KOPT-K1 (cell line): ENCODE data around the gene DGKZ.
"Not testable (repeated sequence)": the region's sequence is repeated elsewhere in the genome, so short reads cannot be mapped to it uniquely, and the experiment has no call there.

Experiments
- H3K27ac ChIP-seq: fragments of 200-600 bp; sonication (generic); 2 replicates; pipeline ENCODE4 v1.5.1; 2016; ENCODE audit warnings: antibody characterized with exemption, mild to moderate bottlenecking, low read depth, low read length; ENCODE audit not compliant: poor library complexity, severe bottlenecking
- H3K36me3 ChIP-seq: fragments of 200-600 bp; sonication (generic); 2 replicates; pipeline ENCODE4 v1.5.1; 2017; ENCODE audit warnings: antibody characterized with exemption, mild to moderate bottlenecking, low read length, moderate library complexity; ENCODE audit not compliant: insufficient read depth
- H3K9me3 ChIP-seq: fragments of 200-600 bp; sonication (generic); 2 replicates; pipeline ENCODE4 v1.5.1; 2017; ENCODE audit warnings: antibody characterized with exemption, low read length, mild to moderate bottlenecking; ENCODE audit not compliant: insufficient read depth, poor library complexity, severe bottlenecking

The DGKZ gene

DNA sequence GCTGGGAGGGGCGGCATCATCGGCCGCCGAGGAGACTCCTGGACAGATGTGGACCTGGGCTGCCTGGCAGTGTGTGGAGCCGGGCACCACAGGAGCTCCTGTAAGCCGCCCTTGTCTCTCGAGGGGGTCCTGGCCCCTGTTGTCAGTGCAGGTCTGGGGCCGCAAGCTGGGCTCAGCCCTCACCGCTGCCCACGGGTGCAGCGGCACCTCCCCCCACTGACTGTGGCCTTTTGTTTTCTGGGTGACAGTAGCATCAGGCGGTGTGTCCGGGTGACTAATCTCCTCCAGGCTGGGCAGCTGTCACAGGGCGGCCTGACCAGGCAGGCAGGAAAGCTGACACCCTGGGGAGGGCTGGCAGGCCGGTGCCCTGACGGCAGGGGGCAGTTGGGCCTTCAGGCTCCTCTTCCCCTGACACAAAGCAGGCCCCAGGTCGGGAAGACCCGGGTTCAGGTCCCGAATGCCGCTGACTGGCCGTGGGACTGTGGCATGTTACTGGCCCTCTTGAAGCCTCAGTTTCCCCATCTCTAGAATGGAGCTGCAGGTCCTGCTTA lies 16.3 kb downstream of the DGKZ start:
- H3K27ac ChIP-seq = peak overlapping the region; percentile 100
- peaks cover 56% of the 10 kb centered on the region for H3K36me3 ChIP-seq
- no peaks in the 10 kb centered on the region for H3K9me3 ChIP-seq

DNA sequence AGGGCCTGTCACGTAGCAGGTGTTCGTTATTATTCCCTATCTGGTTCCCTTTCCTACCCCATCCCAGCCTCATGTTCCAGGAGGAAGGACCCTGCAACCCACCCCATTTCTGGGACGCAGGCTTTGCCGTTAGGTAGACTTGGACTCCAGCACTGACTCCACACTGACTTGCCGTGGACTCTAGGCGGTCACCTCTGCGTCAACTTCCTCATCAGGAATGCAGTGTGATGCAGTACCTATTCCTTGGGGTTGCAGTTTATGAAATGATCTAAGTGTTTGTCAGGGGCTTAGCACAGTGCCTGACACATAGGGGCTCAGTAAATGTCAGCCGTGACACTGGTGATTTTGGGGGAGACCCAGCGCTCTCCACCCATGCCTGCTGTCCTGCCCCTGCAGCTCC lies 16.8 kb downstream of the DGKZ start:
- Histone ChIP-seq H3K27ac (no peak overlapping the region), H3K9me3 (no peaks in the 10 kb centered on the region), H3K36me3 (peaks cover 61% of the 10 kb centered on the region)

GRCh38 chr11:46364791-46365190 lies 17.5 kb downstream of the DGKZ start:
- Histone ChIP-seq H3K9me3 (no peaks in the 10 kb centered on the region), H3K36me3 (peaks cover 69% of the 10 kb centered on the region), H3K27ac (no peak overlapping the region)

- H3K9me3 ChIP-seq = no peaks in the 10 kb centered on the region
- H3K36me3 ChIP-seq = peaks cover 83% of the 10 kb centered on the region
- no peak overlapping the region for H3K27ac ChIP-seq
Measured at GRCh38 chr11:46366260-46366659, 19.0 kb downstream of the DGKZ start.

GRCh38 chr11:46366661-46367161 lies 19.4 kb downstream of the DGKZ start:
- Histone ChIP-seq H3K36me3 (peaks cover 87% of the 10 kb centered on the region), H3K9me3 (no peaks in the 10 kb centered on the region), H3K27ac (no peak overlapping the region)

DNA sequence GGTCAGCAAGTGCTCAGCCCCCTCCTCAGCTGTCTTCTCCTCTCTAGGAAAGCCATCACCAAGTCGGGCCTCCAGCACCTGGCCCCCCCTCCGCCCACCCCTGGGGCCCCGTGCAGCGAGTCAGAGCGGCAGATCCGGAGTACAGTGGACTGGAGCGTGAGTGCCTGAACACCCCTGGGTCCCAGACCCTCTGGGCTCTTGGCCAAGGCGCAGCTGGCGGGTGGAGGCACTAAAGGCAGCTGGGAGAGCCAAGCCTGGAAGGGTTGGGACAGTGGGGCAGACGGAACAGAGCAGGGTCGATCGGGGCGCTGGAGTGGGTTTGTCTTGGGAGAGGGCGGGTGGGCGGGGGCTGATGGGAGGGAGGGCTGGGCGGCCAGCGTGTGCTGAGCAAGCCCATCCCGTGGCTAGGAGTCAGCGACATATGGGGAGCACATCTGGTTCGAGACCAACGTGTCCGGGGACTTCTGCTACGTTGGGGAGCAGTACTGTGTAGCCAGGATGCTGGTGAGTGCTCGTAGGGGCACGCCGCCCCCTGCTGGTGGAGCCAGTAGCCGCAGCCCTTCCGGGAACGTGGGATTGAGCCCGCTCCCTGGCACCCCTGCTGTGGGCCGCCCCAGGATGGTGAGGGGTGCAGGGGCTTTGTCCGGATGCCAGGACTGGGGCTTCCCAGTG lies 20.1 kb downstream of the DGKZ start:
- peaks cover 94% of the 10 kb centered on the region for H3K36me3 ChIP-seq
- no peak overlapping the region for H3K27ac ChIP-seq
- H3K9me3 ChIP-seq = no peaks in the 10 kb centered on the region

DNA sequence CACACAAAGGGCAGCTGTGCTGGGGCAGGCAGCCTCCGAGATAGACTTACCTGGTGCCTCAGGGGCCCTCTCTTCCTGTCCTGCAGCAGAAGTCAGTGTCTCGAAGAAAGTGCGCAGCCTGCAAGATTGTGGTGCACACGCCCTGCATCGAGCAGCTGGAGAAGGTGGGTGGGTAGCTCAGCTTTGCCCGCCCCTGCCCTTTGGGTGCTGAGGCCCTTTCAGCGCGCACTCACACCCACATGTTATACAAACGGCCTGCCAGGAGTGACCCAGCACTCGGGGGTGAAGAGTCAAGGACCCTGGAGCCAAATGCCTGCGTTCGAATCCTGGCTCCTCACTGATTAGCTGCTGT lies 20.6 kb downstream of the DGKZ start:
- Histone ChIP-seq H3K36me3 (peaks cover 96% of the 10 kb centered on the region), H3K27ac (no peak overlapping the region), H3K9me3 (no peaks in the 10 kb centered on the region)

- Histone ChIP-seq H3K27ac (no peak overlapping the region), H3K9me3 (no peaks in the 10 kb centered on the region), H3K36me3 (peaks cover 96% of the 10 kb centered on the region)
Measured at GRCh38 chr11:46369458-46370152, 22.3 kb downstream of the DGKZ start.

GRCh38 chr11:46370253-46370652 lies 23.0 kb downstream of the DGKZ start:
- Histone ChIP-seq H3K27ac (no peak overlapping the region), H3K9me3 (no peaks in the 10 kb centered on the region), H3K36me3 (peaks cover 96% of the 10 kb centered on the region)

DNA sequence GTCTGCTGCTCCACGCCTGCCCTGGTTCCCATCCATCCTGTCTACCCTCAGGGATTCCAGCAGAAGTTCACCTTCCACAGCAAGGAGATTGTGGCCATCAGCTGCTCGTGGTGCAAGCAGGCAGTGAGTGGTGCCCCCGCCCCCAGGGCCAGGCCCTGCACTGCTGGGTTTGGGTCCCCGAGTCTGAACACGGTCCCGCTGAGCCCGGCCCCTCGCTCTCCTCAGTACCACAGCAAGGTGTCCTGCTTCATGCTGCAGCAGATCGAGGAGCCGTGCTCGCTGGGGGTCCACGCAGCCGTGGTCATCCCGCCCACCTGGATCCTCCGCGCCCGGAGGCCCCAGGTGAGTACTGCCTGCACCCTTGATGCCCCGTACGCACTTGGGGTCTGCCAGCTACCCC lies 24.0 kb downstream of the DGKZ start:
- H3K9me3 ChIP-seq, H3K27ac ChIP-seq: not testable (repeated sequence)
- peaks cover 96% of the 10 kb centered on the region for H3K36me3 ChIP-seq

DNA sequence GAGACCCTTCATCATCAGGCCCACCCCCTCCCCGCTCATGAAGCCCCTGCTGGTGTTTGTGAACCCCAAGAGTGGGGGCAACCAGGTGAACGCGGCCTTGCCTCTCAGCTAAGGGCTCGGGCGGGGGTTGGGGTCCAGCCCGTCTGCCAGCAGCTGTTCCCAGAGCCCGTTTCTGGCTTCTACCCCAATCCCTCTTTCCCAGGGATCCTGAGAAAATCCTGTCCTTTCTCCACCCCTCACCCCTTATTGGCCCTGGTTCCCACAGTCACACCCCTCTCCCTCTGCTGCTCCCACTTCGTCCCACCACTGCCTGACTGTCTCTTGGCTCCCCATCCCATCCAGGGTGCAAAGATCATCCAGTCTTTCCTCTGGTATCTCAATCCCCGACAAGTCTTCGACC lies 24.8 kb downstream of the DGKZ start:
- peaks cover 96% of the 10 kb centered on the region for H3K36me3 ChIP-seq
- no peaks in the 10 kb centered on the region for H3K9me3 ChIP-seq
- no peak overlapping the region for H3K27ac ChIP-seq

GRCh38 chr11:46372501-46372900 lies 25.2 kb downstream of the DGKZ start:
- H3K36me3 ChIP-seq = peaks cover 99% of the 10 kb centered on the region
- H3K9me3 ChIP-seq, H3K27ac ChIP-seq: not testable (repeated sequence)

DNA sequence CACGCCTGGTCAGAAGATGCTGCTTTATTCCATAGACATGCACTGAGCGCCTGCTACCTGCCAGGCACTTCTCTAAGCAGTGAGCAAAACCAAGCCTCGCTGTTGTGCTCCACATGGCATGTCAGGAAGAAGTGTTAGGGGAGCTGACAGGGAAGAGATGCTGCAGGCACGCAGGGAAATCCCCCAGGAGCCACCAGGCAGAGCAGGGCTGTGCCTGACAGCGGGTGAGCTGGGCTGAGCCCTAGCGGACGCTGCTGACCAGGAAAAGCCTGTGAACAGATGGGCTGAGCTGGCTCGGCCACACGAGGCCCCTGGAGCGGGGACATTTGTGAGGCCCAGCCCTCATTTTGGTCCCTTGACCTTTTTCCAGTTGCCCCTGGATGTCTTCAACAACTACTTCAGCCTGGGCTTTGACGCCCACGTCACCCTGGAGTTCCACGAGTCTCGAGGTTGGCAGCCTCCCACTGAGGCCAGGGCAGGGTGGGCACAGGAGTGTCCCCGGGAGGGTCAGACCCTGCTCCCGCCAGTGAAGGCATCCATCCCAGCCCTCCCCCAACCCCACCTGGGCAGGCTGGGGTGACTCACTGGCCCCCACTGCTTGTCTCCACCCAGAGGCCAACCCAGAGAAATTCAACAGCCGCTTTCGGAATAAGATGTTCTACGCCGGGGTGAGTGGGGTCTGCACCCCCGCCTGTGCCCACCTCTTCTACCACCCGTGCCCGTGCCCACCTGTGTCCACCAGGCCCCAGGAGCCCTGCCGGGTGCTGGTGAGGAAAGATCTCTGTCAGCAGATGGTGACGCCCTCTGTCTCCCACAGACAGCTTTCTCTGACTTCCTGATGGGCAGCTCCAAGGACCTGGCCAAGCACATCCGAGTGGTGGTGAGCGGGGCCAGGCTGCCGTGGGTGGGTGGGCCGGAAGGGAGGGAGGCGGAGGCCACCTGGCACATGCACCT lies 26.8 kb downstream of the DGKZ start:
- no peaks in the 10 kb centered on the region for H3K9me3 ChIP-seq
- H3K27ac ChIP-seq = no peak overlapping the region
- H3K36me3 ChIP-seq = peaks cover 100% of the 10 kb centered on the region

DNA sequence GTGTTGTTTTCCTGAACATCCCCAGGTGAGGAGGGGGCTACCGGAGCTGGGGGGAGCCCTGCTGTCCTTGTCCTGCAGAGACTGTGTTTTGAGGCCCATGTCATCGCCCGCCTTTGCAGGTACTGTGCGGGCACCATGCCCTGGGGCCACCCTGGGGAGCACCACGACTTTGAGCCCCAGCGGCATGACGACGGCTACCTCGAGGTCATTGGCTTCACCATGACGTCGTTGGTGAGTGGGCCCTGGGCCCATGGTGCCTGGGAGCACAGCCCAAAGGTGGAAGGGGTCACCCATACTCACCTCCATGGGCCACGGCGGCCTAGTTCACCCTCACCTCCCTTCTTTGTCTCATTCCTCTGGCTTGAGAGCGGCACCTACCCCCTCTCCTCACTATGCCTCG lies 27.6 kb downstream of the DGKZ start:
- H3K9me3 ChIP-seq = no peaks in the 10 kb centered on the region

More for the DNA sequence above, 27.6 kb downstream of the DGKZ start:
- no peak overlapping the region for H3K27ac ChIP-seq
- peaks cover 100% of the 10 kb centered on the region for H3K36me3 ChIP-seq
